Ishikawa (cell line): ENCODE data around the gene KIRREL3.

Source experiments
- EGR1 ChIP-seq: IDR thresholded peaks from 2 replicates; pipeline ENCODE4 v1.6.1; 2012
- EP300 ChIP-seq: IDR thresholded peaks from 2 replicates; pipeline ENCODE4 v1.6.1; 2012; ENCODE audit warnings: borderline replicate concordance
- RAD21 ChIP-seq: IDR thresholded peaks from 2 replicates; pipeline ENCODE4 v1.6.1; 2012; ENCODE audit warnings: low read depth
- REST ChIP-seq: IDR thresholded peaks from 2 replicates; pipeline ENCODE4 v1.6.1; 2012; ENCODE audit warnings: low read depth, mild to moderate bottlenecking
- TCF12 ChIP-seq: IDR thresholded peaks from 2 replicates; pipeline ENCODE4 v1.6.1; 2012; ENCODE audit warnings: low read depth
- YY1 ChIP-seq: IDR thresholded peaks from 2 replicates; pipeline ENCODE4 v1.6.1; 2012; ENCODE audit warnings: low read depth

- TF ChIP-seq YY1 = no peak
- TF ChIP-seq REST = no peak
- no peak for TF ChIP-seq TCF12
- no peak for TF ChIP-seq EGR1
- no peak for TF ChIP-seq RAD21
- no peak for TF ChIP-seq EP300
Observed at GRCh38 chr11:126434950-126435335, 565.6 kb downstream of the KIRREL3 start.
